Heart left ventricle (tissue), 16 donors: Measurements from ENCODE around the gene KRTAP19-4. TPM values are rescaled to one million over a fixed set of nuclear protein-coding genes. Genes with fewer than 3 reads are reported as not detected.

ENCODE experiments used
- ATAC-seq, 4 donors: fragments of 200-7000 bp; cut with Tn5 transposase; one replicate each; pipeline ENCODE4 v1.9.1; 2020 to 2022; ENCODE audit warnings: moderate library complexity in 4 of 4, mild to moderate bottlenecking in 3 of 4, moderate number of reproducible peaks in 1 of 4
- DNase-seq, 5 donors: peaks; one replicate each; pipeline ENCODE4 v3.0.0-alpha.2; 2020
- H3K27ac ChIP-seq, 12 donors: fragments of 200-600 bp; sonication (generic) in 4 of 12; one replicate each; pipeline versions ENCODE4 v1.5.0 to v1.8.0; 2016 to 2022; ENCODE audit warnings: mild to moderate bottlenecking in 2 of 12
- H3K27me3 ChIP-seq, 9 donors: fragments of 200-600 bp; sonication (generic) in 2 of 9; one replicate each; pipeline versions ENCODE4 v1.5.1 to v1.8.0; 2016 to 2022; ENCODE audit warnings: mild to moderate bottlenecking in 3 of 9
- H3K36me3 ChIP-seq, 9 donors: fragments of 200-600 bp; sonication (generic) in 2 of 9; one replicate each; pipeline versions ENCODE4 v1.5.0 to v1.8.0; 2018 to 2022; ENCODE audit warnings: mild to moderate bottlenecking in 2 of 9
- H3K4me1 ChIP-seq, 12 donors: fragments of 200-600 bp; sonication (generic) in 4 of 12; one replicate each; pipeline versions ENCODE4 v1.5.0 to v1.8.0; 2016 to 2022; ENCODE audit warnings: mild to moderate bottlenecking in 3 of 12
- H3K4me3 ChIP-seq, 12 donors: fragments of 200-600 bp; sonication (generic) in 4 of 12; one replicate each; pipeline versions ENCODE4 v1.5.0 to v1.8.0; 2017 to 2022; ENCODE audit warnings: mild to moderate bottlenecking in 9 of 12, moderate library complexity in 4 of 12
- H3K9me3 ChIP-seq, 12 donors: fragments of 200-600 bp; sonication (generic) in 4 of 12; one replicate each; pipeline versions ENCODE4 v1.5.0 to v1.8.0; 2016 to 2022; ENCODE audit warnings: mild to moderate bottlenecking in 1 of 12
- POLR2A ChIP-seq, 2 donors: fragments of 450-650 bp; IDR thresholded peaks; one replicate each; pipeline ENCODE4 v1.6.1; 2017; ENCODE audit warnings: antibody characterized with exemption in 2 of 2, mild to moderate bottlenecking in 2 of 2, moderate library complexity in 2 of 2
- WGBS, 4 donors: extraction: QIAGEN DNeasy Blood & Tissue Kit in 2 of 4; methylation state at CpG; one replicate each; pipeline versions ENCODE4 v1.1.5 to v1.1.7; 2013 to 2018; 5-methylcytosine and 5-hydroxymethylcytosine counted together
- intact Hi-C, 10 donors: fragments of 100-400 bp; cut with DNase I; formaldehyde crosslinking; loops; one replicate each; pipeline versions ENCODE4 v1.11.1 to v1.14.2; 2022
- long read RNA-seq, 3 donors: library from polyadenylated mRNA; unstranded; transcript quantifications; one replicate each; pipeline ENCODE4 v2.0.0, GENCODE V29; 2020 to 2021
- polyA plus RNA-seq, 2 donors: library from polyadenylated mRNA; stranded (reverse); fragments of 200-250 nt; gene quantifications; one replicate each; pipeline ENCODE4 v1.2.3, GENCODE V29; 2013
- total RNA-seq, 9 donors: library from RNA; depleted of rRNA in 2 of 9; stranded (reverse); fragments of >200 nt in 2 of 9; fragmentation: NEBNext Ultra II Directional in 3 of 9; extraction: Animal tissue kit (Norgen Biotek cat#: 25700) in 3 of 9; gene quantifications; one replicate each; pipeline versions ENCODE4 v1.1.0 to v1.2.4, GENCODE V29; 2016 to 2023
- TF ChIP-seq, protein P1 (sequence below), 12 donors: fragments of 200-600 bp; sonication (generic) in 4 of 12; IDR thresholded peaks; one replicate each; pipeline versions ENCODE4 v1.5.0 to v1.8.0; 2018 to 2022; ENCODE audit warnings: antibody characterized with exemption in 12 of 12, mild to moderate bottlenecking in 5 of 12
- donor health status: ischemic (EF 13 %, LVEDD 7.1; RV severe dilation, severe dysfunction).
- donor health status: healthy with polysubstance abuse.
- donor health status: DM: no; HTN: yes; CAD: no.
- donor health status: DM: no; HTN: no; CAD: no.
- donor health status: ischemic (EF 25% LVEDD 6.9; RV normal size, moderate dysfunction).
- donor health status: ischemic (EF 25% LVEDD 5.7; RV mildly dilated, moderate dysfunction).
- donor health status: healthy.
- donor health status: DM: yes; HTN: yes; CAD: no.
- donor health status: ischemic (EF 35%, LVEDD 5.7; RV mildly dilated, moderate dysfunction).
- donor health status: nonischemic (EF 11% LVEDD 7.7; RV severe dilation, severe dysfunction).
- donor health status: DM: yes; HTN: yes; CAD: no.
- donor health status: PGD.
- donor health status: ischemic (EF 29% LVEDD 5.4; RV normal size, mild dysfunction).
- donor health status: nonischemic (EF 23%, LVEDD 6.1; RV moderate dilation, normal function).

KRTAP19-4 gene, protein sequence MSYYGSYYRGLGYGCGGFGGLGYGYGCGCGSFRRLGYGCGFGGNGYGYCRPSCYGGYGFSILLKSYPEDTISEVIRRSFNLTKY
- total RNA-seq (not detected), polyA plus RNA-seq (not detected)
- long read RNA-seq, donor 1: 0 reads
- long read RNA-seq, donor 2: 0 reads
- long read RNA-seq, donor 3: 0 reads

DNA sequence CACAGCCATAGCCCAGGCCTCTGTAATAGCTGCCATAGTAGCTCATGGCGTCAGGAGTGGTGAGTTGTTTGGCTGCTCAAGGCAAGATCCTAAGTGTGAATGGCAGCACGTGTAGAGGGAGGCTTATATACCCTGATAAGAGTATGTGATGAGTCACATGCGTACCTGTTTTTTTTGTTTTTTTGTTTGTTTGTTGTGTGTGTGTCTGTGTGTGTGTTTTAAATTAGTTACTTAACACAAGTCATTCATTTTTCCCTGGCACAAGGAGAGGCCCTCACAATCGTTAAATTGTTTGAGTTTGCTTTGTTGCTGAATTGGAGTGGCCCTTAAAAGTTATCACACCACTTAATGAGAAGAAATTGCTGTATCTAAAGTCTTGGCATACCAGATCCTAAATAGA is at the start of gene KRTAP19-4:
TSS of gene KRTAP19-4 (minus strand) at position 101 of the 400 bp plus-strand sequence. CDS start at position 46, 55 bp downstream.
- Histone ChIP-seq H3K27ac (no peak within 1 kb of the TSS), H3K36me3 (no peaks in the 10 kb centered on the region), H3K9me3 (peaks cover 0 to 4% (median 0%) of the 10 kb centered on the region in 12 donors), H3K4me1 (no peaks in the 10 kb centered on the region), H3K4me3 (no peak within 1 kb of the TSS), H3K27me3 (no peaks in the 10 kb centered on the region)
- 55 to 60% (median 58%) methylated on average over 4 of the region's 4 CpGs for WGBS, 4 donors
- TF ChIP-seq POLR2A (IDR thresholded peaks at IDR 0.05): no peak
- TF ChIP-seq, protein P1, sequence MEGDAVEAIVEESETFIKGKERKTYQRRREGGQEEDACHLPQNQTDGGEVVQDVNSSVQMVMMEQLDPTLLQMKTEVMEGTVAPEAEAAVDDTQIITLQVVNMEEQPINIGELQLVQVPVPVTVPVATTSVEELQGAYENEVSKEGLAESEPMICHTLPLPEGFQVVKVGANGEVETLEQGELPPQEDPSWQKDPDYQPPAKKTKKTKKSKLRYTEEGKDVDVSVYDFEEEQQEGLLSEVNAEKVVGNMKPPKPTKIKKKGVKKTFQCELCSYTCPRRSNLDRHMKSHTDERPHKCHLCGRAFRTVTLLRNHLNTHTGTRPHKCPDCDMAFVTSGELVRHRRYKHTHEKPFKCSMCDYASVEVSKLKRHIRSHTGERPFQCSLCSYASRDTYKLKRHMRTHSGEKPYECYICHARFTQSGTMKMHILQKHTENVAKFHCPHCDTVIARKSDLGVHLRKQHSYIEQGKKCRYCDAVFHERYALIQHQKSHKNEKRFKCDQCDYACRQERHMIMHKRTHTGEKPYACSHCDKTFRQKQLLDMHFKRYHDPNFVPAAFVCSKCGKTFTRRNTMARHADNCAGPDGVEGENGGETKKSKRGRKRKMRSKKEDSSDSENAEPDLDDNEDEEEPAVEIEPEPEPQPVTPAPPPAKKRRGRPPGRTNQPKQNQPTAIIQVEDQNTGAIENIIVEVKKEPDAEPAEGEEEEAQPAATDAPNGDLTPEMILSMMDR (IDR thresholded peaks at IDR 0.05): no peak
- intact Hi-C loops: no loop called here
- no peak for DNase-seq
- ATAC-seq: no peak

DNA sequence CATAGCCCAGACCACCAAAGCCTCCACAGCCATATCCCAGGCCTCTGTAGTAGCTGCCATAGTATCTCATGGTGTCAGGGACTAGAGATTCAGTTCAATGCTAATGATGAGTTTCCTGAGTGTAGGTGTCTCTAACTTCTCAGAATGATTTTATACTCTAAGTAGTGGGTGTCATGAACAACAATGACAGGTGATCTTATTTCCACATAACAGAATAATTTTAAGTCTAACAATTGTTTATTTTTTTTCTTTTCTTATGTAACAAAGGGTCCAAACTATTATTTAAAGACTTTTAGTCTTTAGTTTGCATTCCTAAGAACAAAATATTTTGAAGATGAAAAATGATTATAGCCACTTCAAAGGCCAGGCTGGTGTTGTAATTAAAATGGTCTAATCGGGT is 44.8 kb upstream of the KRTAP19-4 start, which contains the start of gene KRTAP19-6:
TSS of gene KRTAP19-6 (minus strand) at position 101 of the 400 bp plus-strand sequence. CDS start at position 70, 31 bp downstream.
- ATAC-seq (no peak), DNase-seq (no peak)
- TF ChIP-seq POLR2A (IDR thresholded peaks at IDR 0.05): no peak
- TF ChIP-seq, protein P1 (IDR thresholded peaks at IDR 0.05): no peak
- Histone ChIP-seq H3K27me3 (no peaks in the 10 kb centered on the region), H3K36me3 (no peaks in the 10 kb centered on the region), H3K4me3 (no peak within 1 kb of the TSS), H3K27ac (no peak within 1 kb of the TSS), H3K9me3 (peaks cover 0 to 10% (median 0%) of the 10 kb centered on the region in 12 donors), H3K4me1 (no peaks in the 10 kb centered on the region)
- 79 to 86% (median 84%) methylated on average over 1 of the region's 1 CpG for WGBS, 4 donors
- intact Hi-C loops: no loop called here

DNA sequence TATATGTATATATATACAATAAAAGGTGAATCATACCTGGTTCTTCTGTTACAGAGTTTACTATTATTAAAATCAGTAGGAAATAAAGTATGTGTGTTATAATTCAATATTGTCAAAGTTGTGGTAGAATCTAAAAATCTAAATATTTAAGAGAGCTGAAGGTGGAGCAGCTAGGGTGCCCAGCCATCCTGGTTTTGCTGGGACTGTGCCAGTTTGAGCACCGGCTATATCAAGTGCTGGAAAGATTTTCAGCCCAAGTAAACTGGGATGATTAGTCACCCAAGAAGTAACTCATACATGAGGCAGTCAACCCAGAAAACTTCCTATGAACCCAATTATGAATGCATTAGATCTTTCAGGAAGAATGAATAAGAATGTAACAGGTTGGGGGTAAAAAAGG is 21.9 kb upstream of the KRTAP19-4 start:
- no peaks in the 10 kb centered on the region for H3K27me3 ChIP-seq
- TF ChIP-seq, protein P1 (IDR thresholded peaks at IDR 0.05): no peak
- TF ChIP-seq POLR2A (IDR thresholded peaks at IDR 0.05): no peak
- 46 to 62% (median 53%) methylated on average over 1 of the region's 1 CpG for WGBS, 4 donors
- no peak overlapping the region for H3K4me3 ChIP-seq
- DNase-seq: no peak
- H3K9me3 ChIP-seq: peaks cover 0 to 7% (median 0%) of the 10 kb centered on the region in 12 donors
- intact Hi-C loops: no loop called here
- no peaks in the 10 kb centered on the region for H3K4me1 ChIP-seq
- ATAC-seq: no peak
- no peaks in the 10 kb centered on the region for H3K36me3 ChIP-seq
- H3K27ac ChIP-seq: no peak overlapping the region

DNA sequence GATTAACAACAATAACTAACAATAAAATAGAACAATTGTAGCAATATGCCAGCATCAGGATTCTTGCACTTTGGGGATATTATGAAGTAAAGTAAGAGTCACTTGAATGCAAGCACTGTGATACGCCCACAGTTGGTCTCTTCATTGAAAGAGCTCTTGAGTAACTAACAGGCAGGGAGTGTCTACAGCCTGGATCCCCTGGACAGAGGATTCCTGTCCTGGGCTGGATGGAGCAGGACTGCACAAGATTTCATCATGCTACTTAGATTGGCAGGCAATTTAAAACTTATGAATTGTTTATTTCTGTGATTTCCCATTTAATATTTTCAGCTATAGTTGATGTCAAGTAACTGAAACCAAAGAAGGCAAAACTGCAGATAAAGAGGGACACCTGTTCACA is 18.7 kb upstream of the KRTAP19-4 start:
- H3K9me3 ChIP-seq: no peaks in the 10 kb centered on the region
- no peak for ATAC-seq
- DNase-seq: no peak
- H3K4me1 ChIP-seq: no peaks in the 10 kb centered on the region
- 72 to 86% (median 79%) methylated on average over 1 of the region's 1 CpG for WGBS, 4 donors
- TF ChIP-seq, protein P1 (IDR thresholded peaks at IDR 0.05): no peak
- no peak for TF ChIP-seq POLR2A (IDR thresholded peaks at IDR 0.05)
- H3K27me3 ChIP-seq: no peaks in the 10 kb centered on the region
- no peaks in the 10 kb centered on the region for H3K36me3 ChIP-seq
- intact Hi-C loops: no loop called here
- no peak overlapping the region for H3K27ac ChIP-seq
- no peak overlapping the region for H3K4me3 ChIP-seq
